ENCODE measurements around the gene MBP.

DNA sequence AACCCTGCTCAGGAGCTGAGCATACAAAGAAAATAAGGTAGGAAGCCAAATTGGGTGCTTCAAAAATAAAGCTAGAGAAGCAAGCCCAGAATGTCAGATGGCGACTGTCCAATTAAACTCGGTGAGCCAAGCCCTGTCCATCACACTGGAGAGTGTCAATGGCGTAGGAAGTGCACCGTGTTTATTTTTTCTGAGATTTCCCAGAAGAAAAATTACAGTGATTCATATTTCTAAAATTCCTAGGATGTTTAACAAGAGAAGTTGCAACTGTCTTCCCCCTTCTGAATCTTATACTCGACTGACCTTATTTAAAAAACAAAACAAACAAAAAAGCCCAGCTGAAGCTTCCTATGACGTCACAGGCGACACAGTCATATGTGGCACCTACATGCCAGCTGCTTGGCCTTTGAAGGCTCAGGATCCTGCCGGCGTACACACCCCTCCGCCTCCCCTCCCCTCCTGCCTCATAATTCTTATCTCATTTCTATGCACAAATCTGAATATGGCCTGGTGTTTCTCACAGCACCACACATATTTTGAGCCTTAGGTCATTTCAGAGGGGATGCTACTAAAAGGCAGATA lies 60.8 kb downstream of the MBP start:
- TF ChIP-seq, protein P1, sequence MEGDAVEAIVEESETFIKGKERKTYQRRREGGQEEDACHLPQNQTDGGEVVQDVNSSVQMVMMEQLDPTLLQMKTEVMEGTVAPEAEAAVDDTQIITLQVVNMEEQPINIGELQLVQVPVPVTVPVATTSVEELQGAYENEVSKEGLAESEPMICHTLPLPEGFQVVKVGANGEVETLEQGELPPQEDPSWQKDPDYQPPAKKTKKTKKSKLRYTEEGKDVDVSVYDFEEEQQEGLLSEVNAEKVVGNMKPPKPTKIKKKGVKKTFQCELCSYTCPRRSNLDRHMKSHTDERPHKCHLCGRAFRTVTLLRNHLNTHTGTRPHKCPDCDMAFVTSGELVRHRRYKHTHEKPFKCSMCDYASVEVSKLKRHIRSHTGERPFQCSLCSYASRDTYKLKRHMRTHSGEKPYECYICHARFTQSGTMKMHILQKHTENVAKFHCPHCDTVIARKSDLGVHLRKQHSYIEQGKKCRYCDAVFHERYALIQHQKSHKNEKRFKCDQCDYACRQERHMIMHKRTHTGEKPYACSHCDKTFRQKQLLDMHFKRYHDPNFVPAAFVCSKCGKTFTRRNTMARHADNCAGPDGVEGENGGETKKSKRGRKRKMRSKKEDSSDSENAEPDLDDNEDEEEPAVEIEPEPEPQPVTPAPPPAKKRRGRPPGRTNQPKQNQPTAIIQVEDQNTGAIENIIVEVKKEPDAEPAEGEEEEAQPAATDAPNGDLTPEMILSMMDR (IDR thresholded peaks at IDR 0.05), result no peak
- no peak for TF ChIP-seq POLR2A (IDR thresholded peaks at IDR 0.05)

Measured in thyroid gland (tissue), 4 donors.